Testis (tissue), 3 donors: ENCODE measurements around the gene TMEM198. TPM values are rescaled to one million over a fixed set of nuclear protein-coding genes. Genes with fewer than 3 reads are reported as not detected.
A peak's percentile ranks its signal among the peaks of the same experiment; 100 is the strongest.

Experiments used
- DNase-seq: peaks from one replicate; pipeline ENCODE4 v3.0.0-alpha.2; 2019
- H3K27ac ChIP-seq, 2 donors: fragments of 200-600 bp; sonication (generic); one replicate each; pipeline ENCODE4 v1.5.1; 2019
- H3K27me3 ChIP-seq: fragments of 200-600 bp; sonication (generic); one replicate; pipeline ENCODE4 v1.5.1; 2019
- H3K36me3 ChIP-seq: fragments of 200-600 bp; sonication (generic); one replicate; pipeline ENCODE4 v1.5.1; 2017; ENCODE audit warnings: low read depth; ENCODE audit errors: missing control alignments
- H3K4me1 ChIP-seq: fragments of 200-600 bp; sonication (generic); one replicate; pipeline ENCODE4 v1.5.1; 2019
- H3K4me3 ChIP-seq, 2 donors: fragments of 200-600 bp; sonication (generic); one replicate each; pipeline ENCODE4 v1.5.1; 2017 to 2019
- H3K9me3 ChIP-seq: fragments of 200-600 bp; sonication (generic); one replicate; pipeline ENCODE4 v1.5.1; 2017
- POLR2A ChIP-seq: fragments of 450-650 bp; IDR thresholded peaks from one replicate; pipeline ENCODE4 v1.6.1; 2017; ENCODE audit warnings: antibody characterized with exemption, mild to moderate bottlenecking, moderate library complexity
- WGBS, 2 donors: methylation state at CpG; one replicate each; pipeline ENCODE4 v1.1.5; 2018; 5-methylcytosine and 5-hydroxymethylcytosine counted together
- intact Hi-C: fragments of 100-400 bp; cut with DNase I; formaldehyde crosslinking; loops from one replicate; pipeline ENCODE4 v1.15.1; 2023; ENCODE audit warnings: low total_unique reads
- polyA plus RNA-seq: library from polyadenylated mRNA; stranded (reverse); fragments of 350-450 nt; fragmentation: Illumina TruSeq; extraction: RNeasy Lipid Tissue Mini Kit (QIAGEN cat#74804); gene quantifications from one replicate; pipeline ENCODE4 v1.2.3, GENCODE V29; 2014; ENCODE audit warnings: low read depth, low replicate concordance; ENCODE audit not compliant: insufficient read depth
- total RNA-seq, 2 donors: library from RNA; depleted of rRNA; stranded (reverse); fragments of >200 nt; gene quantifications; one replicate each; pipeline ENCODE4 v1.2.3, GENCODE V29; 2016
- TF ChIP-seq, protein P1 (sequence below), 3 experiments: fragments of 450-650 bp in 2 of 3; fragments of 200-600 bp in 1 of 3; sonication (generic) in 1 of 3; IDR thresholded peaks; one replicate each; pipeline ENCODE4 v1.5.1; 2016 to 2019; ENCODE audit warnings: antibody characterized with exemption in 3 of 3, mild to moderate bottlenecking in 2 of 3, moderate library complexity in 1 of 3

Gene TMEM198
- total and polyA plus RNA-seq, 3 donors from 2014 or later = 7.3 to 11.8 (median 11.3) TPM

DNA sequence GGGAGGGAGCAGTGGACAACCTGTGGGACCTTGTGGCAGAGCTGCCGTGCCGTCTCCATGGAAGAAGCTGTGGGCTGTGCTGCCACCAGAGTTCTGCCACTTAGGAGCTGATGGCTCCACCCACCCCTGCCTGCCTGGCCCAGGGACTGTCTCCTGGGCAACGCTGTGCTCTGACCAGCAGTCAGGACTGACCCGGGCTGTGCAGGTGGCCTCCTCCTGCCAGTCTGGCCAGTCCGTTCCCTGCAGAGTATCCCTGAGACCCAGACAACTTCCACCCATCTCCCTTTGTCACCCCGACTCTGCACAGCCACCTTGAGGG lies 16.8 kb upstream of the TMEM198 start:
- Histone ChIP-seq H3K9me3 (no peaks in the 10 kb centered on the region), H3K36me3 (no peaks in the 10 kb centered on the region), H3K27me3 (no peaks in the 10 kb centered on the region), H3K27ac (no peak overlapping the region), H3K4me1 (peaks cover 15% of the 10 kb centered on the region), H3K4me3 (no peak overlapping the region)
- no peak for TF ChIP-seq POLR2A
- TF ChIP-seq, protein P1, sequence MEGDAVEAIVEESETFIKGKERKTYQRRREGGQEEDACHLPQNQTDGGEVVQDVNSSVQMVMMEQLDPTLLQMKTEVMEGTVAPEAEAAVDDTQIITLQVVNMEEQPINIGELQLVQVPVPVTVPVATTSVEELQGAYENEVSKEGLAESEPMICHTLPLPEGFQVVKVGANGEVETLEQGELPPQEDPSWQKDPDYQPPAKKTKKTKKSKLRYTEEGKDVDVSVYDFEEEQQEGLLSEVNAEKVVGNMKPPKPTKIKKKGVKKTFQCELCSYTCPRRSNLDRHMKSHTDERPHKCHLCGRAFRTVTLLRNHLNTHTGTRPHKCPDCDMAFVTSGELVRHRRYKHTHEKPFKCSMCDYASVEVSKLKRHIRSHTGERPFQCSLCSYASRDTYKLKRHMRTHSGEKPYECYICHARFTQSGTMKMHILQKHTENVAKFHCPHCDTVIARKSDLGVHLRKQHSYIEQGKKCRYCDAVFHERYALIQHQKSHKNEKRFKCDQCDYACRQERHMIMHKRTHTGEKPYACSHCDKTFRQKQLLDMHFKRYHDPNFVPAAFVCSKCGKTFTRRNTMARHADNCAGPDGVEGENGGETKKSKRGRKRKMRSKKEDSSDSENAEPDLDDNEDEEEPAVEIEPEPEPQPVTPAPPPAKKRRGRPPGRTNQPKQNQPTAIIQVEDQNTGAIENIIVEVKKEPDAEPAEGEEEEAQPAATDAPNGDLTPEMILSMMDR (IDR thresholded peaks at IDR 0.05) = no peak
- DNase-seq = peak; percentile 60
- 71 to 74% methylated on average over 4 to 6 of the region's 6 CpGs for WGBS, 2 donors
- intact Hi-C loops = loop anchor here (10.0 kb wide), 1 partner anchor 52 kb away; no protein-coding TSS in a partner anchor

DNA sequence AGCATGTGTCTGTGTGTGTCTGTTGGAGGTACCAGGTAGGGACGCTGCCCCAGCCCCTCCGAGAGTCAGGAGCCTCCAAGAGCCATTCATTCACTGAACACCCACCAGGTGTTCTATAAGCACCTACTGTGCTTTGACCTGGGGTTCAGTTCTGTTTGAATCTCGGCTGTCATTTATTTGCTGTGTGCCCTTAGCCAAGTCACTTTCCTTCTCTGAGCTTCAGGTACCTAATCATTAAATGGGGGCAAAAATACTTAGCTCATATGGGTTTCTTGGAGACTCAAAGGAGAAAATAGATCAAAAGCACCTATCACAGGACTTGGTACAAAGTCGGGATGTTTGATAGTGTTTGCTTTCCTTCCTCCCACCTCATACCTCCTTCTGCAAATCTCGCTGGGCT lies 16.4 kb upstream of the TMEM198 start:
- Histone ChIP-seq H3K27ac (no peak overlapping the region), H3K9me3 (no peaks in the 10 kb centered on the region), H3K36me3 (no peaks in the 10 kb centered on the region), H3K27me3 (no peaks in the 10 kb centered on the region), H3K4me1 (peaks cover 15% of the 10 kb centered on the region), H3K4me3 (no peak overlapping the region)
- TF ChIP-seq, protein P1 (IDR thresholded peaks at IDR 0.05) = no peak
- TF ChIP-seq POLR2A = no peak
- DNase-seq = no peak
- WGBS, 2 donors = 81 to 83% methylated on average over 4 to 5 of the region's 5 CpGs
- intact Hi-C loops = loop anchor here (10.0 kb wide), 1 partner anchor 53 kb away; no protein-coding TSS in a partner anchor

DNA sequence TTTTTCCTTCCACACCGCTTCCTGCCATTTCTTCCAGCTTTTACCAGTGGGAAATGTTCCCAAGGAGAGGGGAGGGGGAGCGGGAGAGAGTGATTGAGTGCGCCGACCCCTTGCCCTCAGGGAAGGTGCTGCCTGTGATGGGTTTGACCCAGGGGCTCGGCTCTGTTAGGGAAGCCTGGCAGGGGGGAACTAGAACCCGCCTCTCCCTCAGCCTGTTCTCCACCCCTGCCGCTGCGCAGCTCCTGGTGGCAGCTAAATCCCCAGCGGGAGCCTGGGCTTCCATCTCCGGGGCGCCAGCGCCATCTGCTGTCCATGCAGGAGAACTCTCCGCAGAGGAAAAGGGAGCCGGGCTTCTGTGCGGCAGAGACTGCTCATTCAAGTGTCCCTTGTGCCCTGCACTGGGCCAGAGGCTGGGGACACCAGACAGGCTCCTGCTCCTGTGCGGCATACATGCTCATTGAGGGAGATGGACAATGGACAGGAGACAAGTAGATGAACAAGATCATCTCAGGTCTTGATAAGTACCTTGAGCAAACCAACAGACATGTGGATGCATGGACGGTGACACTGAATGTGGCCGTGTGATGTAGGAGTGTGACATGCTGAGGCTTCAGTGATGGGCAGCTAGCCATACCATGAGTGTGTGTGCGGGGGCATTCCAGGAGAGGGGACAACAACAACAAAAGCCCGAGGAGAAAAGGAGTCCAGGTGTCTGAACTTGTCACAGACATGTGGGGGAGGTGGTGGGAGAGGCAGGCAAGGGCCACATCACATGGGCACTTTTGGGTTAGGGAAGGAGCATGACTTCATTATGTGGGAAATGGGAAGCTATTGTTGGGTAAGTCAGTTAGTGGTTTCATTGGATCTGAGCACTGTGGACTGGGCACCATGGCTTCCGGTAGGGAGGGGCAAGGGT lies 13.5 kb upstream of the TMEM198 start:
- Histone ChIP-seq H3K9me3 (no peaks in the 10 kb centered on the region), H3K27me3 (no peaks in the 10 kb centered on the region), H3K36me3 (no peaks in the 10 kb centered on the region), H3K4me1 (peaks cover 4% of the 10 kb centered on the region), H3K27ac (no peak overlapping the region), H3K4me3 (peak overlapping the region in 1 of 2 donors; percentile 5)
- intact Hi-C loops = loop anchor here (5.0 kb wide), 1 partner anchor 128 kb away; no protein-coding TSS in a partner anchor
- DNase-seq = peak; percentile 88
- TF ChIP-seq, protein P1 (IDR thresholded peaks at IDR 0.05) = peak; percentile 93 to 98 (median 96)
- TF ChIP-seq POLR2A = no peak
- 20 to 25% methylated on average over 9 to 20 of the region's 21 CpGs for WGBS, 2 donors

DNA sequence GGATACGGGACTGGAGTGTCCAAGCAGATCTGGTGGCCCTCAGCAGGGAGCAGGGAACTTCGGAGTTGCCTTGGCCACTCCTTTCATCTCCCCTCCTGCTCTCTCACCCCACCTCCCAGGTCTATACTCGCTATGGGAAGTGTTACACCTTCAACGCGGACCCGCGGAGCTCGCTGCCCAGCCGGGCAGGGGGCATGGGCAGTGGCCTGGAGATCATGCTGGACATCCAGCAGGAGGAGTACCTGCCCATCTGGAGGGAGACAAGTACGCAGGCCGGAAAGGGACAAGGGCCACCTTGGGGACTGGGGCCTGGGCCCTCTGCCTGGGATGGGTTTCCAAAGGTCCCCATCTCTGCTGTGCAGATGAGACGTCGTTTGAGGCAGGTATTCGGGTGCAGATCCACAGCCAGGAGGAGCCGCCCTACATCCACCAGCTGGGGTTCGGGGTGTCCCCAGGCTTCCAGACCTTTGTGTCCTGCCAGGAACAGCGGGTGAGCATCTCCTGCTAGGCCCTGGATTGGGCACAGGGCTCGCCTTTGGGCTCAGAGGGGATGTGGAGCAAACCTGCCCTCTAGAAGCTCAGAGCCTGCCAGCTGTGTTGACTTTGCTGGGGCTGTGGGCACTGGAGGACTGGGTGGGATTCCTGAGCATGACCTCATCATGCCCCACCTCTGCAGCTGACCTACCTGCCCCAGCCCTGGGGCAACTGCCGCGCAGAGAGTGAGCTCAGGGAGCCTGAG lies 12.0 kb upstream of the TMEM198 start:
- Histone ChIP-seq H3K9me3 (no peaks in the 10 kb centered on the region), H3K36me3 (no peaks in the 10 kb centered on the region), H3K27me3 (no peaks in the 10 kb centered on the region), H3K27ac (no peak overlapping the region), H3K4me3 (no peak overlapping the region), H3K4me1 (peaks cover 4% of the 10 kb centered on the region)
- no peak for TF ChIP-seq POLR2A
- DNase-seq = no peak
- 86% methylated on average over 12 to 20 of the region's 20 CpGs for WGBS, 2 donors
- intact Hi-C loops = loop anchor here (5.0 kb wide), 1 partner anchor 130 kb away; no protein-coding TSS in a partner anchor

DNA sequence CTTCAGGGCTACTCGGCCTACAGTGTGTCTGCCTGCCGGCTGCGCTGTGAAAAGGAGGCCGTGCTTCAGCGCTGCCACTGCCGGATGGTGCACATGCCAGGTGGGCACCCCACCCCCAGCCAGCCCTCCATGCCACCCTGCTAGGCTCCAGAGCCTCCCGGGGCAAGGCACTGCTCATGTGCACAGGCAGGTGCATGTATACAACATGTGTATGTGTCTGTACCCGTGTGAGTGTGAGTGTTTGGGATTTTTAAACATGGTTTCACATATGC lies 11.5 kb upstream of the TMEM198 start:
- H3K27ac ChIP-seq = no peak overlapping the region
- intact Hi-C loops = loop anchor here (5.0 kb wide), 1 partner anchor 130 kb away; no protein-coding TSS in a partner anchor
- peaks cover 4% of the 10 kb centered on the region for H3K4me1 ChIP-seq
- H3K27me3 ChIP-seq = no peaks in the 10 kb centered on the region
- H3K36me3 ChIP-seq = no peaks in the 10 kb centered on the region
- TF ChIP-seq POLR2A = no peak
- TF ChIP-seq, protein P1 (IDR thresholded peaks at IDR 0.05) = no peak
- no peak overlapping the region for H3K4me3 ChIP-seq
- no peak for DNase-seq
- 76 to 86% methylated on average over 2 to 8 of the region's 8 CpGs for WGBS, 2 donors
- H3K9me3 ChIP-seq = no peaks in the 10 kb centered on the region
